Esophagus mucosa (tissue), 1 donor: Measurements from ENCODE around the gene ZC3H14. TPM values are rescaled to one million over a fixed set of nuclear protein-coding genes. Genes with fewer than 3 reads are reported as not detected.

ENCODE experiments used
- ATAC-seq: fragments of 200-7000 bp; cut with Tn5 transposase; one replicate; pipeline ENCODE4 v1.9.1; 2020
- total RNA-seq: library from RNA; stranded (reverse); gene quantifications from one replicate; pipeline ENCODE4 v1.2.4, GENCODE V29; 2023
- donor health status: DM: yes; HTN: yes; CAD: no.

ZC3H14 gene
- total RNA-seq, 1 donor from 2014 or later, result 32.7 TPM

DNA sequence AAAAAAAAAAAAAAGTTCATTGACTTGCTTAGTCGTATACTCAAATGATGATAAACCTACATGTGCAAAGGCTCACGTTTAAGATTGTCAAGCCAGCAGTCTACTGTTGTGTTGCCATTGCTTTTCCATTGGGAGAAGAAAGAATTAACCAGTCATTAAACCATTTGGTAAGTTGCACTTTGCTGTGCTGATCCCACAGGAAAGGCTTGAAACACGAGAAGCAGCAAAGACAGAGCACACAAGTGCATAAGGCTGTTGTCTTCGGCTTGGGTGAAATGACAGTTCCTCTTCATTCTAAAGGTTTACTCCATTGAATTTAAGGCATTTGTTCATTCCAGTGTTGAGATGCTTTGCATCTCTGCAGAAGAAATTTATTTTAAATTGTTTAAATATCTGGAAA lies 50.1 kb downstream of the ZC3H14 start:
- no peak for ATAC-seq

DNA sequence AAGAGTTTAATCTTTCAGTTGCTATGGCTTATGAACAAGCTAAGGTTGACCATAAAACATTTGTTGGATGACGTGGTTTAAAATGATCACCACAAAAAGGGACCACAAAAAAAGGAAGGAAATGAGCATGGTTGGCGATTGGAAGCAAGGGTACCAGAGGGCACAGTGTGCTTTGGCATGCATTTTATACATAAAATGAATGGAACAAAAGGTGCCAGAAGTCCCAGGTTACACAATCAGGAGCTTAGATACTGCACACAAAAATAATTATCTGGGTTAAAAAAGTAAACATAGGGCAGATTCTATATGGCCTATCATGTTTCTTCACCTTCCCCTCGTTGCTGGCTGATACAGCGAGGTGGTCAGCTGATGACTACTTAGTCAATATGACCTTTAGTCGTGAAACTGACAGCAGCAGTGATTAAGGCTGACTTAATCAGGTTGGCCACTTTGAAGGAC lies 50.7 kb downstream of the ZC3H14 start:
- peak; percentile 15 for ATAC-seq

DNA sequence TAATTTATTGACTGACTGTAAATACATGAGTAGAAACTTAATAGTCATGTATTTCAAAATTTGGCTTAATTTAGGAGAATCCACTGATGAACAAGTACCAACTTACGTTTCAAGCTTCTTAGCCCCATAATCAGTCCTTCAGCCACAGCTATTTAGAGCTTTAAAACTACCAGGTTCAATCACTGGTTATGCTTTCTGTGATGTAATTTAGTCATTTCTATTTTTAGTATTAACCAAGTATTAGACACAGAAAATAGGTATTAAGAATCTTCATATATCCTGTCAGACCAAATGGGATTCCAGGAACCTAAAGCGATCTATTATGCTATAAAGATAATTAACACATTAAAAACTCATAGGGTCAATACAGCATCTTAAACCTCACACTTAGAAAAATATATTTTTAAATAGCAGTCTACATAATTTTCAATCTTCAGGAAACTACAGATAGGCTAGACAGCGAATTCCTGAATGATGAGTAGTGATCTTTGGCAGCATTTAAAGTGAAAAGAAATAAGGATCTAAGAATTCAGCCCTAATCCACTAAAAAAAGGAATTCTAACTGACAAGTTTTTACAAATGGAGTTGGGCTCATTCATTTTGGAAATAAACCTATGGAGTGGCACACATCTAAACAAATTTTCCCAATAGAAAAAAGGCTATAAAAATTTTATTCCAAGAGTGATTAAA lies 51.5 kb downstream of the ZC3H14 start:
- ATAC-seq, result no peak

DNA sequence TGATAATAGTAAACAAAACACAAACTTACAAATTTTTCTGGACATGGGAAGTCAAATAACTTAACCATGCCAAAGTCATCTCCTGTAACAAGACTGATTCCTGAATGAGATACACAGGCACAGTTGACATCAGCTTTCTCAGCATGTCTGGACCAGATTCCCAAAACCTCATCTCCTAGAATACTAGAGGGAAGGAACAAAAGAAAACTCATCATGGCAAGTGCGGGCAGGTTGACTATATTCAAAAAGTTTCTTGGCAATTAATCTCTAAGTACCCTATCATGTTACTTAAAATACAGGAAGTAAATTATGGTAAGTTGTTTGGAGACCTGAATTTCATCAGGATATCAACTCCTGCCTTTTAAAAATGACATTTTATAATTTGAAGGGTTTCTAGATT lies 53.9 kb downstream of the ZC3H14 start:
- ATAC-seq, result peak; percentile 78

DNA sequence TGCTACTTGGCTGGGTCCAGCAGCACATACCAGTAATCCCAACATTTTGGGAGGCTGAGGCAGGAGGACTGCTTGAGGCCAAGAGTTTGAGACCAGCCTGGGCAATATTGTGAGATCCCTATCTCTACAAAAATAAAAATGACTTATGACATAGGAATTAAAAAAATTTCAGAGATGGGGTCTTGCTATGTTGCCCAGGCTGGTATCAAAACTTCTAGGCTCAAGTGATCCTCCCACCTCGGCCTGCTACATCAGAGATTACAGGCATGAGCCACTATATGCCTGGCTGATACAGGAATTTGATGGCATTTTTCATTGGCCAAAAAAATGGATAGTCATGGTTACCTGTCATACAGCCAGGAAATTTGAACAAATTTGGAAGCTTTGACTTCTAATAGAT lies 54.6 kb downstream of the ZC3H14 start:
- ATAC-seq, result no peak

DNA sequence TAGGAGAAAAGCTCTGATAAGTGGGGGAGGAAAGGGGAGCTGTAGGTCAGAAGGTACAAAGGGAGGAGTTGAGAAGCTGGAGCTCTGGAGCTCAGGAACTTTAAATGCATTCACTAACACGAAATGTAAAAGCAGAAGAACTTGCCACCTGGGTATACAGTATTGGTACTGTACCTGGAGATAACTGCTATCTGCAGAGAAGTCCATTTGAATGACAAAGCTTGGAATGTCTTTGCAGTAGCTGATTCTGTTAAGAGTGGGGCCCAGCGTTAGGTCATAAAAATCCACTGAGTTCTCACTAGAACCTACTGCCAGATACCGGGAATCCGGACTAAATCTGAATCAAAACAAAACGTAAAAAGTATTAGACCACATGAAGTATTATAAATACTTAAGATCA lies 55.6 kb downstream of the ZC3H14 start:
- ATAC-seq, result no peak

DNA sequence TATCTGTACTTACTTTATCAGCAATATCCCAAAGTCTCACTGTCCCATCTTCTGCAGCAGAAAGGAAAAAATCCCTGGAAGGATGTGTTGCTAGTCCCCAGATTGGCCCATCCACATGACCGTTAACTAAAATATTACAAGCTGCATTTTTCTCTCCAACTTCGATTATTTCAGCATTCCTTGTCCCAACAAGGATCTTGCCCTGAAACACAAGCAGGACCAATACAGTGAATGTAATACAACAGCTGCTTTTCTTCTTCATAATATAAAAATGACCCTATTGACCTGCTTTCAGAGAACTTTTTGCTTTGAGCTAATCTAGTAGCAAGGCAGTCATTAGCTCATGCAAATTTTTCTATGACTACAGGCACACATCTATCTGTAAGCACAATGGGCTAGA lies 58.3 kb downstream of the ZC3H14 start:
- no peak for ATAC-seq

DNA sequence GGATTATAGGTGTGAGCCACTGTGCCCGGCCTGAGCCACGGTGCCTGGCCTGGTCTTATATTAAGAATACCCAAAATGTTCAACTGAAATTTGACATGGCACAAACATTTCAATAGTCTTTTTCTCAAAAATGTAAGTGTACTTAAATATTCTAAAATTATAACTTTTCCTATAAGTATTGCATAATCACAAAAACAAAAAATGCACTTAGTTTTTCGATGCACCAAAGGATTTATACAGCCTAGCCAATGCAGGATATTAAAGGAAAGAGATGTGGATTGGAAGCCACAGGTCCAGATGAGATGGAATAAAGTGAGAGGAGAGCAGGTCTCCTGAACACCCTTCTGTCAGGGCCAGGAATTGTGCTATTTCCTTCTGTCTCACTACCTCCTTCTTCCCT lies 62.8 kb downstream of the ZC3H14 start:
- no peak for ATAC-seq

DNA sequence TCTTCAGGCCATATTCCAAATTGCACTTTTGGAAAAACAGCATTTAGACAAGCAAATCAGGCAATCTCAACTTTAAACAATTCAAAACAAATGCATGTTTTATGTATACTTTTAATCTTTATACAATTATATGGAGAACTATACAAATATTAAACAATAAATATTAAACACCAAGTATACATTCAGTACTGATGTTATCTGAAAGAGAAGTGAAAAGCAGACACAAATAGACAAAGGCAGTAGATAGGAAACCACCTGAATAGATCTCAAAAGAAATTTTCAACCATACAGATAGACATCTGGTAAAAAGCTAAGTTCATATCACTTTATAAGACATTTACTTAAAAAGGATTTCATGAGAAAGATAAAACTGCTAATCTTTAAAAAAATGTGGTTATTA lies 65.2 kb downstream of the ZC3H14 start:
- no peak for ATAC-seq

DNA sequence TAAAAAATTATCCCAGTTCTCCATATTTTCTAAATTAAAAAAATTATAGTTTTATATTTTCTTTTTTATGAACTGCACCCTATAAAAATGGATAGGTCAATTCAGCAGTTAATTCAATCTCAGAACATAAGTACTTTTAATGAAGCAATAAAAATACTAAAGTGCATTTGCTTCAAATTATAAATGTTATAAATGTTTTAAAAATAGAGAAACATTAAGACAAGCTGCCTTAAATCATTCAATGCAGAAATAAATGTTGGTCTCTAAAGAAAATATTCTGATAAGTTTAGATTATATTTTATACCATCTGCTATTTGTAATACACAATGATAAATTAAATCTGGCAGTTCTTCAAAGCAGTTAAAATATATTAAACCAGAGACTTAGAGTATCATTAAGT lies 65.6 kb downstream of the ZC3H14 start:
- no peak for ATAC-seq

DNA sequence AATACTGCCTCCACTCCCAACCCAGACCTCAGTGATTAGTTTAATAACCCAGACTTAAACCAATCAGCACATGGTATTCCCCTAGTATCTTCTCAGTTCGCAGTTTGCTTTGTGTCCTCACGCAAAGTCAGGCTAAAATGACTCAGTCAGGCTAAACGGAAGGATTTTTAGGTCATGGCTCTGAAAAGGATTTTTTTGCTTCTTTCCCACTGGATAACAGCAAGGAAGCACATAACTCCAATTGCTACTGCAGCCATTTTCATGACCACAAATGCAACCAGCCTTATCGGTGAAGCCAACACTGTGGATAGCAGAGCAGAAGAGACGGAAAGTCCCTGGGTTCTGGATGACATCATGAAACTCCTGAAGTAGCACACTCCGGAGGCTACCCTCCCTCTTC lies 67.7 kb downstream of the ZC3H14 start:
- no peak for ATAC-seq

DNA sequence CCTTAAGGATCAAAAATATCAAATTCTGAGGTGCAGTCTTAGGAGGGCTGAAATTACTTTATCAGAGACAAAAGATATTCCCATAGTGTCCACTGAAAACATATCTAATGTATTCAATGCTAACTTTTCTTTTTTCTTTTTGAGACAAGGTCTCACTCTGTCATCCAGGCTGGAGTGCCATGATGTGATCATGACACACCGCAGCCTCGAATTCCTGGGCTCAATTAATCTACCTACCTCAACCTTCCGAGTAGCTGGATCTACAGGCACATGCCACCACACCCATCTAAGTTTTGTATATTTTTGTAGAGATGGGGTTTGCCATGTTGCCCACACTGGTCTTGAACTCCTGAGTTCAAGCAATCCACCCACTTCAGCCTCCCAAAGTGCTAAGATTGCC lies 68.3 kb downstream of the ZC3H14 start:
- no peak for ATAC-seq

DNA sequence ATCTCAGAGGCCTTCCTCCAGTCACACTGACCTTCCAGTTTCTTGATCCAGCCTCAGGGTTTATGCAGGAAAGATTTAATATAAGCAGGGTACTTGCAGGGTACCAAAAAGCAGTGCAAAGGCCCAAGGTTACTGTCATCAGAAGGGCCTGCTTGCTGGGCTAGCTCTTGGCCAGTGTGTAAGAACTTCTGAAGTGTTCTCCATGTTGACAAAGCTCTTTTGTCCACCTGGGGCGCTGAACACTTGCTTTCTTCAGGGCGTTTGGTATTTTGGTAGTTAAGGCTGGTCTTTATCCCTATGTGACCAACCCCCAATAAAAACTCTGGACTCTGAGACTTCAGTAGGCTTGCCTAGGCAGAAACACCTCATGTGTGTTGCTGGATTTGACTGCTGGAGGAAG lies 69.7 kb downstream of the ZC3H14 start:
- no peak for ATAC-seq

DNA sequence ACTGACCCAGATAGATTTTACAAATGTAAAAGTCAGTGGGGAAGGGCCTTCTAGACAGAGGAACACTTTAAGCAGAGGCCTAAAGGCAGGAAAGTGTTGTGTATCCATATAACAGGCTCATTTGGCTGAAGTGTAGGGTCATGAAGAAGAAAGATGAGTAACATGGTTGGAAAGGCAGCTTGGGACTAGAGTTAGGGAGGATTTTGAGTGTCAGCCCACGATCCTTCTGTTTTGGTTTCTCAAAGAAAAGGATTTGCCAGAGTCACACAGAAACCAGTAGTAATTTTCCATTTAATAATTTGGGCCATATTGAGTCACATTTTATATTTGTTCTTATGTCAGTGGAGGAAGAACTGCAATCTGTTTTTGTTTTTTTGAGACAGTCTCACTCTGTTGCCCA lies 76.4 kb downstream of the ZC3H14 start:
- ATAC-seq, result no peak

DNA sequence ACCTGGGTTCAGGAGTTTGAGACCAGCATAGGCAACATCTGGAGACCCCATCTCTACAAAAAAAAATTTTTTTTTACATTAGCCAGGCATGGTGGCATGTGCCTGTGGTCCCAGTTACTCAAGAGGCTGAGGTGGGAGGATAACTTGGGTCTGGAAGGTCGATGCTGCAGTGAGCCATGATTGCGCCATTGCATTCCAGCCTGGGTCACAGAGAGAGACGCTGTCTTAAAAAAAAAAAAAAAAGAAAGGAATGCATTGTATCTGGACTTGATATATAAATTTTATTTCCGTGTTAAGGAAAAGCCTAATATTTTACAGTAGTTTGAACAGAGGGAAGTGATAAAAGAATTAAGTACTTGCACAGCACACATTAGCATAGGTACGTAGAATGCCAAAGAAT lies 97.2 kb downstream of the ZC3H14 start:
- no peak for ATAC-seq

DNA sequence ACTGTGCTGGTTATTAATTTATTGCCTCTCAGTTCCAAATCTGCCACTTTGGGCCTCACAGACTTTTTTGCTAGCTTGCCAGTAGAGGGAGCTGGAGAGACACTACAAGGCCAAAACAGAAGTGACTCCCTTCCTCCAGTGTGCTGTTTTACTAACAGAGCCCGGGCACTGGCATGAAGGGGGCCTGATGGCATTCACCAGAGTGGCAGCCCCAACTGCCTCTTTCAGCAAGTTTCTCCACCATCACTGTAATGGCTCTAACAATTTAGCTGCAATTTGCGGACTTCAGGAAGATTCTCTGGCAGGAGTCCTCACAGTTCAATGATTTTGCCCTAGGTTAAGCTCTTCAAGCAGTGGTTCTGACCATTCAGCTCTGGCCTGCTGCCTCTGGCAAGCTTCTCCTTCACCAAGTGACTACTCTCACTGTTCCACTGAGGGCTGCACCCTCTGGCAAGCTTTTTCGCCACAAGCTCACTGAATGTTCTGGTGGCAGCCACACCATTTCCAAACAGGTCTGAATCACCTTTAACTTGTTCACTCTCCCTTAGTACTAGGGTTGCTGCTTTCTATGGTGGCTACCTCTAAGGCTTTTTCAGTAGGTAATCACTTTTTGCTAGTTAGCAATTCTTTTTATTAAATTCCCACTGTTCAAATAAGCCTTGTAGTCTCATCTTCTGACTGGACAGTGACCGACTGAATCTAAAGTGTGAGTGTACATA lies 104.9 kb downstream of the ZC3H14 start:
- ATAC-seq, result peak; percentile 81

DNA sequence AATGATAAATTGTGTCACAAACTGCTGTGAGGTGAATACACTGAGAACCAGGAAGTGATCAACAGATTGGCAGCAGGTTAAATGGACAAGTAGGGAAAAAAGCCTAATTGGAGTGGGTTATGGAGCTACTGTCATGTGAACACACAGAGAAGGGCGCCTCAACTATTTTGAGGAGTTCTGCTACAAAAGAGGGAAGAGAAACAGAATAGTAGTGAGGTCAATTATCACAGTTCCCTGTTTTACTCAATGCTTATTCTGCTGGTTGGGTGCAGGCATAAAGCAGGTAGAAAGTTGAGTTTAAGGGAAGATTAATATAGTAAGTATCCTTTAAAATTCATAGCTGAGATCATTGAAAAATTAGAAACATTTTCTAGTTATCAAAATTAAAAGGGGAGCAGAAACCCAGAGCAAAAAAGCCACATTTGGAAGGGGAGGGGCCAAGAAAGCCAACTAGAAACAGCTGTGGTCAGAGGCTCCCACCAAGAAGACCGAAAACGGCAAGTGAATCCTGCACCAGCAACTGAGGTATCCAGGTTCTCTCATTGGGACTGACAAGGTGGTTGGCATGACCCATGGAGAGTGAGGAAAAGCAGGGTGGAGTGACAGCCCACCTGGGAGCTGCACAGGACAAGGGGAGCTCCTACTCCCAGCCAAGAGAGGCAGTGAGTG lies 105.7 kb downstream of the ZC3H14 start:
- no peak for ATAC-seq

DNA sequence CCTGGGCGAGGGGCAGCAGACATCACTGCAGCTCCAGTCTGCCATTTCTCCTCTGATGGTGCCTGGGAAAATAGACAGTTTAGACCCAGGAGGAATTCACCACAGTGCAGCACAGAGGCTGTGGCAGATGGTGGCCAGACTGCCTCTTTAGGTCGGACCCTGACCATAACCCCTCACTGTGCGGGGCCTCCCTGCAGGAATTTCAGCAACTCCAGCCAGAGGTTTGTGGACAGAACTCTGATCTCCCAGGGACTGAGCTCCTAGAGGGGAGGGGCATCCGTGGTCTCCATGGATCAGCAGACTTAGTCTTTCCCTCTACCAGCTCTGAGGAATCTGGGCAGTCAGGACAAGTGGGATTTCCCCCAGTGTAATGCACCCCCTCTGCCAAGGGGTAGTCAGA lies 106.5 kb downstream of the ZC3H14 start:
- no peak for ATAC-seq

Other genes with a start within 250 kb of the ZC3H14 start
- gene KCNK10, start 239.8 kb upstream of the ZC3H14 start, total RNA-seq, result 3.9 TPM
- 3.1 TPM for gene SPATA7, start 177.4 kb upstream of the ZC3H14 start, total RNA-seq
- gene PTPN21, start 8.0 kb upstream of the ZC3H14 start, total RNA-seq, result 10.5 TPM
- gene EML5, start 229.9 kb downstream of the ZC3H14 start, total RNA-seq, result 1.4 TPM